GM19372 (cell line): ENCODE measurements around the gene PIGN.
"Not testable (repeated sequence)": the region's sequence is repeated elsewhere in the genome, so short reads cannot be mapped to it uniquely, and the experiment has no call there.

ENCODE experiments used
- ATAC-seq: cut with Tn5 transposase; IDR thresholded peaks from one replicate; pipeline ENCODE4 v1.9.1; 2021; ENCODE audit warnings: mild to moderate bottlenecking, low read depth, moderate library complexity; ENCODE audit not compliant: unreplicated experiment

Gene PIGN

DNA sequence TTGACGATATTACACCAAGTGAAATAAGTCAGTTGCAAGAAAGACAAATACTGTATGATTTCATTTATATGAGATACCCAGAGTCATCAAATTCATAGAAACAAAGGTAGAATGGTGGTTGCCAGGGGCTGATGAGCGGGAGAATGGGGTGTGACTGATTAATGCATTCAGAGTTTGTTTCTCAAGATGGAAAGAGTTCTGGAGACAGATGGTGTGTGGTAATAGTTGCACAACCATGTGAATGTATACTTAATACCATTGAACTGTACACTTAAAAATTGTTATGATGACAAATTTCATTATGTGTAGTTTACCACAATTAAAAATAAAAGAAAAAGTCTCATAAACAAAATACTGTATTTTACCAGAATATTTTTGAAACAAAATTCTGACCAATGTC lies 117.3 kb downstream of the PIGN start:
- ATAC-seq: no peak

GRCh38 chr18:62066102-62066818 lies 120.6 kb downstream of the PIGN start:
- no peak for ATAC-seq

- no peak for ATAC-seq
Observed at GRCh38 chr18:62064361-62064760, 122.5 kb downstream of the PIGN start.

DNA sequence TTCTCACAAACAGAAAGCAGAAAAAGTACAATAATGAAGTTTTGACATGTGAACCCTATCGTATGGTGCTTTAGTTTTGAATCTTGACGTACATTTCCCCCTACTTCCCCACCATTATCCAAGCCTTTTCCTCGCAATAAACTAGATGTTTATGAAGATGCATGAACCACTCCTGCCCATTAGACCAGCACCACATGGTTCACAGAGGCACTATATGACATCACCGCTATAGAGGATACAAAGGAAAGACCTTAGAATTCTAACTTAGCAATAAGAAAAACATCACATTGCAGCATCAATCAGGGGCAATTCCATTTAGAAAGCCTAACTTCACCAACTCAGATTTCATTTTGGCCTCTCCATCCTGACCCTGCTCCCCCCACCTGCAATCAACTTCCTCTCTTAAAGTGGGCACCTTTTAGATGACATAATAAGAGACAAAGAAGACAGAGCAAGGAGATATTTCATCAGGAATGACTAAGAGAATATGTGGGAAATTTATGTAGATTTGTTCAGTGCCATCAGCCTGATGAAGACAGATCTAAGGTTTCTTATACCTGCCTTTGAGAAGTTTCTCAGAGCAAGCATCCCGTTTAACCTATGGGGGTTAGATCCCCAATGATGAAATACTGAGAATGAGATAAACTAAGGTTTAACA lies 124.9 kb downstream of the PIGN start:
- ATAC-seq: no peak

GRCh38 chr18:62060820-62061219 lies 126.0 kb downstream of the PIGN start:
- ATAC-seq: no peak

- ATAC-seq: no peak
Observed at GRCh38 chr18:62054929-62055498, 131.8 kb downstream of the PIGN start.

GRCh38 chr18:62048279-62048678 lies 138.6 kb downstream of the PIGN start:
- ATAC-seq: no peak

DNA sequence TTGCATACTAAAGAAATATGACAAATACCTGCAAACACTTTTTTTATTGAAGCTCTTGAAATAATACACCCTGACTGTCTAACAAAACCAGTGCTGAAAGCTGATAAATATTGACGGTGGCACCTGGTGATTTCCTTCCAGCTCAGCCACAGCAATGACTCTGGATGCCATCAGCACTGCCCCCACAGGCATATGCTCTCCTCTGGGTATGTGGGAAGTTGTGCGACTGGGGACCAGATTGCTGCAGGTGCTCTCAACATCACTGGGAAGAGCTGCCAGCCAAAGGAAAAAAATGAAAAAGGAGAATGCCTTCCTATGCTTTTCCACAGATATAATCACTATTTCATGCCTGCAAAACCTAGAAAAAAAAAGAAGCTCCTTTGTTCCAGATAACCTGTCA lies 141.5 kb downstream of the PIGN start:
- ATAC-seq: no peak

GRCh38 chr18:62044490-62045000 lies 142.3 kb downstream of the PIGN start:
- no peak for ATAC-seq

DNA sequence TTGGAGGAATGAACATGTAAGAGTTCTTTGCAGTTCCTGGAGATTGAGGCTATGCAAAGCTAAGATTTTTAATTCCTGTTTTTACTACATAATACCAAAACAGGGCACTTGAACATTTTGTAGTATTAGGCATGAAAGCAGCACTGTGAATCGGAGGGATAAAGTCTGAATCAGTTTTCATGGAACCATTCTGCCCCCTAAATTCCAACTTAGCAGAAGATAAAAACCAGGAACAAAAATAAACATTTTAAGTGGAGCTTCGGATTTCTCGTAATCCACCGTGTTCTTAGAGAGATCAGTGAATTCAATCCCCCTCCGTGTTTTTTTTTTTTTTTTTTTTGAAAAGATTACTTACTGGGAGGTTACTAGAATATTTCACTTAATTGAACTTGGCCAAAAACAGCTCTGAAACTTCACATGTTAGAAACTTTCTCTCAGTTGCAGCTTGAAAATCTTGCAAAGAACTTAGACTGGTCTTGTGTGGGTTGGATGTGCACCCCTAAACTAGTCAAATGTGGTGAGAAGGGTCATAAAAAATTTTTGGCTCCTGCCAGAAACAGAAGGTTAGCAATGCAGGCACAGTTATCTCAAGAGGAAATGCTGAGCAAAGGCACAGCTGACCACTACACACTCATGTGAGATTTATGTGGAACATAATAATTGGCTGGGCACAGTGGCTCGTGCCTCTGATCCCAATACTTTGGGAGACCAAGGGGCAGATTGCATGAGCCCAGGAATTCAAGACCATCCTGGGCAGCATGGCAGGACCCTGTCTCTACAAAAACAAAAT lies 148.7 kb downstream of the PIGN start:
- ATAC-seq: no peak

GRCh38 chr18:62037012-62037742 lies 149.7 kb downstream of the PIGN start:
- ATAC-seq: no peak

GRCh38 chr18:62034286-62034685 lies 152.6 kb downstream of the PIGN start:
- not testable (repeated sequence) for ATAC-seq

- no peak for ATAC-seq
Observed at GRCh38 chr18:62033756-62034155, 153.1 kb downstream of the PIGN start.

DNA sequence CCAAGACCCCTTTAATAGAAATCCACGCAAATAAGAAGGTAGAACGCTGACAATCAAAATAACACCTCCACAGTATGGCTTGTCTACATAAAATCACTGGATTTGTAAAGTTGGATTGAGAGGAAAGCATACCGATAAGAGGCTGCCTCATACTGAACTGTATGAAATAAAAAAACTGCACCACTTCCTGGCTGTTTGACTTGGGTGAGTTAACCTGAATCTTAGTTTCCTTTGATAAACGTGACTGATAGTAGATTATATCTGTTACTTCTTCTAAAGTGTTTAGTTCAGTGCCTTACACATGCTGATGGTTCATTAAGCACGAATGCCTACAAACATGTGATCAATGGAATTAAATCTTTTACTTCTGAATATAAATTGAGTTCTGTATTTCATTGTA lies 153.6 kb downstream of the PIGN start:
- ATAC-seq: no peak

- ATAC-seq: no peak
Observed at GRCh38 chr18:62030091-62030985, 156.5 kb downstream of the PIGN start.

DNA sequence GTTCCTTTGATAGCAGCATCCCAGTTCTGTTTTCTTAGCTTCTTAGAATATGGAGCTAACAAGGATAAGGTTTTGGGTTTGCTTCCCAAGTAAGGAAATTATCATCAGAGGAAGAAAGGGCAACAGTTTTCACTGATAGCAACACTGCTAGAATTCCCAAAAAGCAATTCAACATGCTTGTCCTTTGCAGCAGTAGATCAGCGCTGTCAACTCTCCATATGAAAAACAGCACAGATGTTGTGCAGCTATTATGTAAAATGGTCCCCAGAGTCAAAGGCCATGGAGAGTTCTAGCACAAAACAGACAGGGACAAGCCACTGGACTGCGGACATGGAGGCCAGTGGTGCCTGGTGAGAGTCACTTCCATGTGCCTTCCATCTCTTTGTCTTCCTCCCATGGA lies 158.1 kb downstream of the PIGN start:
- ATAC-seq: no peak

DNA sequence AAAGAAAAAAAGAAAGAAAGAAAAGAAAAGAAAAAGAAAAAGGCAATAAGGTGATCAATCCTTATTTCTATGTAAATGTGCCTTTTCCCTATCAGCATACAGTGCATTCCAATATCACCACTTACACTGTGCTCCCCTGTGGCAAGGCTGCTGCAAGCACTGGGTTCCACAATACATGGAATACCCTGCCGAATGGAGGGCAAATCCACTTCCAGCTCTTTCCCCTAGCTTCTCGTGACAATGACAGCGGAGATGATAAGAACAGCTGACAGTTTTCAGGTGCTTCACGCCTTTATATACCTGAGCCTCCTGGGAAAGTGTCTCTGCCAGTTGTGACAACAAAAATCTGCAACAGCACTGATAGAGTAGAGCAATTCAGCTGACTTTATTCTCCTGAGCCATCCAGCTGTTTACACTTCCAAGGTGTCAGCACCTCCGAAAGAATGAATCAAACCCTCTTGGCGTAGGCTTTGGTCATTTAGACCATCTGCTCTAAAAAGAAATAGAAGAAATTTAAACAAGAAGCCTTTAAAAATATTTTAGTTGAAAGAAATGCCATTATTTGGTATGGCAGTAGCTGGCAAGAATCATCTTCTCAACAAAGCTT lies 158.8 kb downstream of the PIGN start:
- no peak for ATAC-seq

DNA sequence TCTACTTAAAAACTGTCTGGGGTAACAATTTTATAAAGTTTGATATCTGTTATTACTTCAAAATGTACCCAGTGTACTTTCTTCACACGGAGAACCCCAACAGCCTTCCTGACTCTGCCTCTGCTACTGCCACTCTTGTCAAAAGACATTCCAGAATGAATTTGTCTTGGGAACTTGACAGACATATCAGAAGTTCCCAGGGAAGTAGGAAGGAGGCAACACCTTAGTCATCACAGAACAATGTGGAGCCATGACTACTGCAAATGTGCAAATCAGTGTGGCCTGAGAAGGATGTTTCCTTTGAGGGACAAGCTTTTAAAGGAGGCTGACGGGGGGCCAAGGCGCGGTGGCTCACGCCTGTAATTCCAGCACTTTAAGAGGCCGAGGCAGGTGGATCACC lies 160.3 kb downstream of the PIGN start:
- no peak for ATAC-seq

GRCh38 chr18:62024983-62025382 lies 161.9 kb downstream of the PIGN start:
- ATAC-seq: no peak
